Activated gamma-delta T cell (primary cell): ENCODE measurements around the gene ZNF778.
A peak's percentile ranks its signal among the peaks of the same experiment; 100 is the strongest.
"Not testable (repeated sequence)": the region's sequence is repeated elsewhere in the genome, so short reads cannot be mapped to it uniquely, and the experiment has no call there.

ENCODE experiments used
- DNase-seq: peaks from one replicate; lab custom pipeline; 2025; lab: John Stamatoyannopoulos, UW

ZNF778 gene

GRCh38 chr16:89216315-89217137 lies 977 bp upstream of the ZNF778 start:
- DNase-seq, result peak; percentile 40

GRCh38 chr16:89217138-89217387 lies 440 bp upstream of the ZNF778 start:
- DNase-seq, result no peak

DNA sequence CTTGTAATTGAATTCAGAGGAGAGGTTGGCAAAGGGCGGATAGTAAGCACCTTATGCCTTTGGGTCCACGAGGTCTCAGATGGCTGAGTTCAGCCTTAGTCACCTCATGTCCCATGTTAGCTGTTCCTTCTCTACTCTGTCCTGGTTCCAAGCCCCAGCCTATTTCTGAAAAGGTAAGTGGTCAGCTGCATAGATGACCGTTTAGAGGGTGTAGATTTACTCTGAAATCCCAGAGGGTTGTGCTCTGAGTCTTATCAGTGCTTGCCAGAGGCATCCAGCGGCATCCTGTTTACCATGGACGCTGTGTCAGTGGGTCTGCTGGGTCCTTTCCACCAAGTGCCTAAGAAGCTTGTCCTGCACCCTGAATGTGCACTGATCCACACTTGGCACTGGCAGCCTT lies 1.9 kb downstream of the ZNF778 start:
- DNase-seq, result no peak

GRCh38 chr16:89221604-89222003 lies 4.1 kb downstream of the ZNF778 start:
- DNase-seq, result no peak

- DNase-seq, result no peak
Measured at GRCh38 chr16:89222931-89223330, 5.4 kb downstream of the ZNF778 start.

GRCh38 chr16:89224665-89225064 lies 7.2 kb downstream of the ZNF778 start:
- DNase-seq, result no peak

DNA sequence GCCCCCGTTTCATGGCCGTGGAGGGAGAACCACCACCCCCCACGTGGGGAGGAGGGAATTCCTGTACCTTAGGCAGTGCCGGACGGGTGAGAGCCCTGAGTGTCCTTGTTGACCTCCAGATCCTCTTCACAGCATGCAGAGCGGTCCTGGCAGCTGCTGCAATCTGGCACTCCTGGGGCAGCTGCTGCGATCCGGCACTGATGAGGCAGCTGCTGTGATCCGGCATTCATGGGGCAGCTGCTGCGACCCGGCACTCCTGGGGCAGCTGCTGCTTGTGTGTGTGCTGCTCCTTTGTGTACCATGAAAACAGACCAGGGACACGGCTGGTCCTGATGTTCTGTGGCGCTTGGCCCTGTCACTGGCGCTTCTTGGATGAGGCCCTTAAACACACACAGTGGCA lies 12.8 kb downstream of the ZNF778 start:
- no peak for DNase-seq

DNA sequence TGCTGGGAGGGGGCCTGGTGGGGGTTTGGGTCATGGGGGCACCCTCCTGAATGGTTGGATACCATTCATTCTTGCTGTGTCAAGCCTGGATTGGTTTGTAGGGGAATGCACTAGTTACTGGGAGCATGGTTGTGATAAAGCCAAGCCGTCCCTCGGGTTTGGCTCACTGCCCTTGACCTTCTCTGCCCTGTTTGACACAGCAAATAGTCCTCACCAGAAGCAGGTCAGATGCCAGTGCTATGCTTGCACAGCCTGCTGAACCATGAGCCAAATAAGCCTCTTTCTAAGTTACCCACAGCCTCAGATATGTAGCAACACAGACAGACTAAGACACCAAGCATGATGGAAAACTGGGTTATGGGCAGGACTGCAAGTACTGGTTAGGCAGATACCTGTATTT lies 14.6 kb downstream of the ZNF778 start:
- DNase-seq, result no peak

GRCh38 chr16:89233678-89234490 lies 16.4 kb downstream of the ZNF778 start:
- no peak for DNase-seq

DNA sequence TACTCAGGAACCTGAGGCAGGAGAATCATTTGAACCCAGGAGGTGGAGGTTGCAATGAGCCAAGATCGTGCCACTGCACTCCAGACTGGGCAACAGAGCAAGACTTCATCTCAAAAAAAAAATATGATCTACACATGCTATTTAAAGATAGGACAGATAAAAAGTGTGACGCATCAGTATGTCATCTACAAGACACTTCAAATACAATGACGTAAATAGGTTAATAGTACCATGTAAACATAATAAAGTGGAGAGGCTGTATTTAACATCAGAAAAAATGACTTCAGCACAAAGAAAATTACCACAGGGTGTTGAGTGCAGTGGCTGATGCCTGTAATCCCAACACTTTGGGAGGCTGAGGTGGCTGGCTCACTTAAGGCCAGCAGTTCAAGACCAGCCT lies 20.2 kb downstream of the ZNF778 start:
- DNase-seq, result no peak

DNA sequence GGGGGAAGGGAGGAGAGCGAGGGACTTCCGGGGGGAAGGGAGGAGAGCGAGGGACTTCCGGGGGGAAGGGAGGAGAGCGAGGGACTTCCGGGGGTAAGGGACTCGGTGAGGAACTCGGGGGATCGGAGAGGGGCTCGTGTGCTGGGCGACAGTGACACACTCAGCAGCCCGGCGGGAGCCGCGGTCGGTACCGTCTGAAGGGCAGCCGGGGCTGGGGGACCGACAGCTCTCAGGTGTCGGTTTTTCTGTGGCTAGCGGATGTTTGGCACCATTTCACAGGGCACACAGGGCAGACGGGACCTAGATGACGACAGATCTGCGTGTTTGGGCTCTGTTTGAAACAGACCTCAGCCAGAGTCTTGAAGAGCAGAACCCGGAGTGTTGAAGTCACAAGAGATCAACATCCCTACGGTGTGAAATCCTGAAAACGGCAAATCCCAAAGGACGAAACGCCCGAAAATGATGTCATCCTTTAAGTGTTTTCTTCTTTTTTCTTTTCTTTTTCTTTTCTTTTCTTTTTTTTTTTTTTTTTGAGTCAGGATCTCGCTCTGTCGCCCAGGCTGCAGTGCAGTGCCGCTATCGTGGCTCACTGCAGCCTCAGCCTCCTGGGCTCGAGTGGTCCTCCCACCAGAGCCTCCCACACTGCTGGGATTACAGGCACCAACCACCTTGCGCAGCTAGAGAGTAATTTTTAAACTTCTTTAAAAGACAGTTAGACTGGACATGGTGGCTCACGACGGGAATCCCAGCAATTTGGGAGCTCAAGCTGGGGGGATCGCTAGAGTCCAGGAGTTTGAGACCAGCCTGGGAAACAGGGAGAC lies 23.9 kb downstream of the ZNF778 start:
- DNase-seq, result peak; percentile 81

- DNase-seq, result no peak
Measured at GRCh38 chr16:89242795-89243200, 25.3 kb downstream of the ZNF778 start.

DNA sequence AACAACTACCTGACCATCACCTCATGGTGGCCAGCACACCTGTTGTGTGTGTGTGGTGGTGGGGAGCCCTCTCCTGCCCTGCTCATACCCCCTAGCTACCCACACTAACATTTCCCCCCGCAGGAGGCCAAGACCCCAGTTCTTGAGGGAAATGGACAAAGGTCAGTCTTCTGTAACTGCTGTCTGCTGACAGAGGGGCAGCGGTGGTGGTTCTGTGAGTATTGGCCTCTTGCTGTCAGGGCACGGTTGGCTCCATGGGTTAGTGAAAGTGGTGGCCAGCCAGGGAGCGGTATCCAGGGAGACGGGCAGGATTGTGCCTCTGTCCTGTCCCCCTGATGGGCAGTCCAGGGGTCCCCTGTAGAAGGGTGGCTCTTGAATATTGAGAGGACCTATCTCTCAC lies 26.2 kb downstream of the ZNF778 start:
- DNase-seq, result no peak

DNA sequence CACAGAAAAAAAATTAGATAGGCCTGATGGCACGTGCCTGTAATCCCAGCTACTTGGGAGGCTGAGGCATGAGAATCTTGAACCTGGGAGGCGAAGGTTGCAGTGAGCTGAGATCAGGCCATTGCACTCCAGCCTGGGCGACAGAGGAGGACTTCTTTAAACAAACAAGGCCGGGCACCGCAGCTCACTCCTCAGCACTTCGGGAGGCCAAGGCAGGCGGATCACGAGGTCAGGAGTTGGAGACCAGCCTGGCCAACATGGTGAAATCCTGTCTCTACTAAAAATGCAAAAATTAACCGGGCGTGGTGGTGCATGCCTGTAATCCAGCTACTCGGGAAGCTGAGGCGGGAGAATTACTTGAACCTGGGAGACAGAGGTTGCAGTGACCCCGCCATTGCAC lies 26.8 kb downstream of the ZNF778 start:
- not testable (repeated sequence) for DNase-seq

DNA sequence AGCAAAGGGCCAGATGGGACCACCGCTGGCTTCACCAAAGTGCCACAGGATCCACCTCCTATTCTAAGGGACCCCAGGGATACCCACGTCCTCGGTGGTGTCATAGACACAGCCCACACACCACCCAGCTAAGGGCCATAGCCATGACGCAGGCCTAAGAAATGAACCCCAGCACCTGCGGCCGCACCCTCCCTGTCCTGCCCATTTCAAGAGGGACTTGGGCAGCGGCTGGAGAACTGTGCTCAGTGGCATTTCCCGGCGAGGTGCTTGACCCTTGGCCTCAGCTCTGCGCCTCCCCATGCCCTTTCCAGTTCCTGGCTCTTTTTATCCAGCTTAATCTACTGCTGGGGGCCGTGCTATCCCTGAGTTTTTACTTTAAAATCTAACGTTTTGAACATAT lies 27.3 kb downstream of the ZNF778 start:
- DNase-seq, result no peak

- no peak for DNase-seq
Measured at GRCh38 chr16:89246383-89246902, 28.9 kb downstream of the ZNF778 start.

DNA sequence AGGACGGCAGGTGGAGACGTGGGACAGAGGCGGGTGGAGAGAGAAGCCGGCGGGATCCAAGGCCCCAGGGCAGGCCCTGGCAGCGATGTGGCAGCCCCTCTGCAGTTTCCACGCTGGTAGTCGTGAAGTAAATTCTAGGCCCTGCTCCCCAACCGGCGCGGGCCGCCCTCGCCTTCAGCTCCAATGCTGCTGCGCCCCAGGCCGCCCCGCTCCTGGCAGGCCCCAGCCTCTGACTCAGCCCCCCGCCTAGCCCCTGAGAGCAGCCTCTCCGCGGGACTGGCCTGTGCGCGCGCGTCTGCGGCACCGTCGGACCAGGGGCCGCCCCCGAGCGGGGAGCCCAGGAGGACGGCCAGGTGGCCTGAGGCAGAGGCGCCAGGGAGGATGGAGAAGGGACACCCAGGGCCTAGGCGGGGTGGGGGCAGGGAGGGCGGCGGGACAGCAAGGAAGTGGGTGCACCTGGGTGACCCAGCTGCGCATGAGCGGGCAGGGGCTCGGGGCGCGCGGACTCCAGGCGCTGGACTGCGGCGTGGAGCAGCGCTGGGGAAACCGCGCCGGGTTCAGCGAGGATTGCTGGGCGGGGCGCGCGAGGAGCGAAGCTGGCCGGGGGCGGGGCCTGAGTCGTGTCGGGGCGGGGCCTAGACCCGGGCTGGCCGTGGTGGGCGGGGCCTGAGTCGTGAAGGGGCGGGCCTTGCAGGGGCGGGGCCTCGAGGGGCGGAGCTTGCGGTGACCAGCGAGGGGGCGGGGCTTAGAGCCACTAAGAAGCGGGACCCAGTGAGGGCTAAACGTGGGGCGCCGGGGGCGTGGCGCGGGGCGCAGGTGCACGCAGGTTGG lies 29.6 kb downstream of the ZNF778 start:
- DNase-seq, result peak; percentile 96

- DNase-seq, result not testable (repeated sequence)
Measured at GRCh38 chr16:89247734-89248075, 30.2 kb downstream of the ZNF778 start.

DNA sequence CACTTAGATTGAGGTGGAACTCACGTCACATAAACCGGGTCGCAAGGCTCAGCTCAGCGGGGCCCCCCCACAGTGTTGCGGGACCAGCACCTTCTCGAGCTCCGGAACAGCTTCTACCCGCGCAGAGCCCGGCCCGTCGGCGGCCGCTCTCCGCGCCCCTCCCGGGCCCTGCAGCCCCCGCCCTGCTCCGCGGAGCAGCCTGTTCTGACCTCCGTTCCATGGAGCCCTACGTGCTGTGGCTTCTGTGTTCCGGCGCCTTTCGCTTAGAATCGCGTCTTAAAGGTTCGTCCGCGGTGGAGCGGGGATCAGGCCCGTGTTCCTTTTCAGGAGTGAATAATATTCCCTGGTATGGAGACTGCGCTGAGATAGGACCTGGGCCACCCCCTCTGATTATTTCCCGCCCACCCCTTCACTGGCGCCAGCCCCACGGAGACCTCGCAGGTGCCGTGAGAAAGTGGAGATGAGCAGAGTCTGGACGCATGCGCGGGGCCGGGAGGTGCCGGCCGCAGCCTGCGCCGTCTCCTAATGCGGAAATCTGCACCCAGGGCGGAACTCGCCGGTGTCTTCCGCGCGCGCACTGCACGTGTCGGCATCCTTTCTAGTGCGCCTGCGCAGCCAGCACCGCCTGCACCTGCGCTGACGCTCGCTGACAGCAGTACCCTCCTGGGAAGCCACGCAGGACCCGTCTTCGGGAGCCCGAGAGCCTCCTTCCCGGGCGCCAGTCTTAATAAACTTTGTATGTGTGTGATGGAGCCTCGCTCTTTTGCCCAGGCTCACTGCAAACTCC lies 30.9 kb downstream of the ZNF778 start:
- no peak for DNase-seq

DNA sequence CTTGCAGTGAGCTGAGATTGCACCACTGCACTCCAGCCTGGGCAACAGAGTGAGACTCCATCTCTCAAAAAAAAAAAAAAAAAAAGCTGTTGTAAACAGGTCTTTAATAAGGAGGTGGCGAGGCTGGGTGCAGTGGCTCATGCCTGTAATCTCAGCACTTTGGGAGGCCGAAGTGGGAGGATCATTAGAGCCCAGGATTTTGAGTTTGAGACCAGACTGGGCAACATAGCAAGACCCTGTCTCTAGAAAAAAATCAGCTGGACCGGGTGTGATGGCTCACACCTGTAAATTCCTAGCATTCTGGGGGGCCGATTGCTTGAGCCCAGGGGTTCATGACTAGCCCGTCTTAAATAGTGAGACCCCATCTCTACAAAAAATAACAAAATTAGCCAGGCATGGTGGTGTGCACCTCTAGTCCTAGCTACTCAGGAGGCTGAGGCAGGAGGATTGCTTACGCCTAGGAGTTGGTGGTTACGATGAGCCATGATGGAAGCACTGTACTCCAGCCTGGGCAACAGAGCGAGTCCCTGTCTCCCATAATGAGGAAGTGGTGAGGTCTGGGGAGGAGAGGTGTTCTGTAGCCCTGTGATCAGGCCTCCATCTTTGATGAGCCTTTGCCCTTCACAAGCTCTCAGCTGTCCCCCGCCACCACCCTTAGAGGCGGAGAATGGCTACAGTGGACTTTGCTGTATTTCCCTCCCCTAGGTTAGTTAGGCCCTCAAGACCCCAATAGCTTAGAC lies 36.2 kb downstream of the ZNF778 start:
- no peak for DNase-seq
